Measurements from ENCODE around the gene ING5. TPM values are rescaled to one million over a fixed set of nuclear protein-coding genes. Genes with fewer than 3 reads are reported as not detected.

The ING5 gene
- total RNA-seq, 1 experiment from 2014 or later, result 28.6 TPM

GRCh38 chr2:241748468-241749256, 46.8 kb downstream of the ING5 start:
- H3K27ac Mint-ChIP-seq (ENCODE audit: unreplicated experiment), result no peak overlapping the region
- no TSS peak for BruUV-seq (replicated peaks)
- POLR2A ChIA-PET, result no interaction called here
- no peak overlapping the region for H3K4me3 Mint-ChIP-seq (ENCODE audit: unreplicated experiment)
- H3K4me1 Mint-ChIP-seq (ENCODE audit: low read depth, unreplicated experiment), result no peaks in the 10 kb centered on the region
- Histone ChIP-seq H3K4me1 (no peaks in the 10 kb centered on the region), H3K36me3 (ENCODE audit: control insufficient read depth, insufficient read depth, low read length) (peaks cover 2% of the 10 kb centered on the region; the same call in 1 of the 2 replicates), H3K9me3 (no peaks in the 10 kb centered on the region), H3K27me3 (replicated peaks; ENCODE audit: control insufficient read depth, insufficient read depth, low read length) (no peaks in the 10 kb centered on the region), H3K4me3 (ENCODE audit: low read depth, low read length) (no peak overlapping the region)
- no peak for DNase-seq
- H3K36me3 Mint-ChIP-seq (ENCODE audit: insufficient read depth, unreplicated experiment), result peaks cover 38% of the 10 kb centered on the region
- TF ChIP-seq CTCF (IDR thresholded peaks at IDR 0.05; ENCODE audit: insufficient read depth in 1 of 2, low read depth in 1 of 2, low read length in 1 of 2, severe bottlenecking in 1 of 2, unreplicated experiment in 1 of 2), result no peak
- intact Hi-C loops (cut with micrococcal nuclease; ENCODE audit: unreplicated experiment), result no loop called here
- CTCF ChIA-PET, result no interaction called here
- H3K9me3 Mint-ChIP-seq (ENCODE audit: unreplicated experiment), result peaks cover 14% of the 10 kb centered on the region
- no peaks in the 10 kb centered on the region for H3K27me3 Mint-ChIP-seq (ENCODE audit: insufficient read depth, unreplicated experiment)

- no TSS peak for BruUV-seq (replicated peaks)
- no peaks in the 10 kb centered on the region for H3K4me1 Mint-ChIP-seq (ENCODE audit: low read depth, unreplicated experiment)
- H3K27me3 ChIP-seq (replicated peaks; ENCODE audit: control insufficient read depth, insufficient read depth, low read length), result no peaks in the 10 kb centered on the region
- CTCF ChIA-PET, result no interaction called here
- H3K36me3 ChIP-seq (ENCODE audit: control insufficient read depth, insufficient read depth, low read length), result peaks cover 2% of the 10 kb centered on the region; the same call in 1 of the 2 replicates
- peaks cover 13% of the 10 kb centered on the region for H3K9me3 Mint-ChIP-seq (ENCODE audit: unreplicated experiment)
- no peak overlapping the region for H3K4me3 Mint-ChIP-seq (ENCODE audit: unreplicated experiment)
- intact Hi-C loops (cut with micrococcal nuclease; ENCODE audit: unreplicated experiment), result no loop called here
- H3K27me3 Mint-ChIP-seq (ENCODE audit: insufficient read depth, unreplicated experiment), result no peaks in the 10 kb centered on the region
- H3K4me3 ChIP-seq (ENCODE audit: low read depth, low read length), result no peak overlapping the region
- DNase-seq, result no peak
- peaks cover 42% of the 10 kb centered on the region for H3K36me3 Mint-ChIP-seq (ENCODE audit: insufficient read depth, unreplicated experiment)
- no peak overlapping the region for H3K27ac Mint-ChIP-seq (ENCODE audit: unreplicated experiment)
- no peaks in the 10 kb centered on the region for H3K9me3 ChIP-seq
- no peaks in the 10 kb centered on the region for H3K4me1 ChIP-seq
- TF ChIP-seq CTCF (IDR thresholded peaks at IDR 0.05; ENCODE audit: insufficient read depth in 1 of 2, low read depth in 1 of 2, low read length in 1 of 2, severe bottlenecking in 1 of 2, unreplicated experiment in 1 of 2), result no peak
- POLR2A ChIA-PET, result no interaction called here
Observed at GRCh38 chr2:241750076-241750840, 48.4 kb downstream of the ING5 start.

- H3K4me3 Mint-ChIP-seq (ENCODE audit: unreplicated experiment), result no peak overlapping the region
- no TSS peak for BruUV-seq (replicated peaks)
- no peaks in the 10 kb centered on the region for H3K27me3 Mint-ChIP-seq (ENCODE audit: insufficient read depth, unreplicated experiment)
- no peaks in the 10 kb centered on the region for H3K9me3 ChIP-seq
- no peak for TF ChIP-seq CTCF (IDR thresholded peaks at IDR 0.05; ENCODE audit: insufficient read depth in 1 of 2, low read depth in 1 of 2, low read length in 1 of 2, severe bottlenecking in 1 of 2, unreplicated experiment in 1 of 2)
- H3K27ac Mint-ChIP-seq (ENCODE audit: unreplicated experiment), result no peak overlapping the region
- H3K4me3 ChIP-seq (ENCODE audit: low read depth, low read length), result no peak overlapping the region
- no peak for DNase-seq
- H3K36me3 ChIP-seq (ENCODE audit: control insufficient read depth, insufficient read depth, low read length), result no peaks in the 10 kb centered on the region
- intact Hi-C loops (cut with micrococcal nuclease; ENCODE audit: unreplicated experiment), result no loop called here
- ChIA-PET CTCF (no interaction called here), POLR2A (no interaction called here)
- peaks cover 4% of the 10 kb centered on the region for H3K9me3 Mint-ChIP-seq (ENCODE audit: unreplicated experiment)
- H3K36me3 Mint-ChIP-seq (ENCODE audit: insufficient read depth, unreplicated experiment), result peaks cover 37% of the 10 kb centered on the region
- H3K4me1 Mint-ChIP-seq (ENCODE audit: low read depth, unreplicated experiment), result no peaks in the 10 kb centered on the region
- no peaks in the 10 kb centered on the region for H3K27me3 ChIP-seq (replicated peaks; ENCODE audit: control insufficient read depth, insufficient read depth, low read length)
- no peaks in the 10 kb centered on the region for H3K4me1 ChIP-seq
Observed at GRCh38 chr2:241751152-241751551, 49.3 kb downstream of the ING5 start.
